ENCODE data around the gene SPSB1. TPM values are rescaled to one million over a fixed set of nuclear protein-coding genes. Genes with fewer than 3 reads are reported as not detected.

Gene SPSB1
- total RNA-seq, 1 experiment from 2014 or later, result 2.9 TPM

DNA sequence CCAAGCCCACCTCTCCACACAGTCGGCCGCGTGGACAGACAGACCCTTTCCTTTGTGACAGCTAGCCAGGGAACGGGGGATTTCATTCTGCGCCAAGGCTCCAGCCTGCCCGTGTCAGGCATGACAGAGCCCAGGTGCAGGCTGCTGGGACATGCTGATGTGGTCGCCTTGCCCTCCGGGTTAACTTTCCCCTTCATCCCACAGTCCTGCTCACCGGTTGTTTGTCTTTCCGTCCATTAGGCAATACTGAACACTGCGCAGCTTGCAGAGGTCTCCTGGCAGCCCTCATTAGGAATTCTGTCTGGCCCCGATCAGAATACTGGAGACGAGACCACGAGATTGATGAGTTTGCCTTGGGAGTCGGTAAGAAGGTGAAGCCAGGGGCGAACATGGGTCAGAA lies 62.8 kb downstream of the SPSB1 start:
- Histone ChIP-seq H4K20me1 (ENCODE audit: control insufficient read depth, insufficient read depth, insufficient read length) (no peaks in the 10 kb centered on the region), H3K27me3 (ENCODE audit: insufficient read depth, low read length) (no peaks in the 10 kb centered on the region), H2BK15ac (ENCODE audit: low read depth, low read length) (no peak overlapping the region), H4K5ac (ENCODE audit: insufficient read length, low read depth, low read length) (no peak overlapping the region), H3K23me2 (ENCODE audit: insufficient read length, low read depth, low read length, poor library complexity, severe bottlenecking) (no peaks in the 10 kb centered on the region), H3K4ac (ENCODE audit: low read depth, low read length) (no peak overlapping the region), H2AFZ (ENCODE audit: low read length) (no peak overlapping the region), H3K79me1 (ENCODE audit: insufficient read depth, low read depth, low read length, poor library complexity, severe bottlenecking) (no peaks in the 10 kb centered on the region), H3K9ac (ENCODE audit: extremely low read depth, insufficient read length, low read length) (no peak overlapping the region), H2BK5ac (ENCODE audit: insufficient read length, low read length) (no peak overlapping the region), H2BK120ac (ENCODE audit: low read depth, low read length, poor library complexity, severe bottlenecking) (no peak overlapping the region), H3K56ac (ENCODE audit: insufficient read length, low read depth, low read length) (no peak overlapping the region), H3K79me2 (ENCODE audit: insufficient read depth, low read length) (no peaks in the 10 kb centered on the region), H3K18ac (ENCODE audit: insufficient read length, low read depth, low read length) (peak overlapping the region; percentile 21), H3K27ac (ENCODE audit: insufficient read length, low read depth, low read length) (no peak overlapping the region), H3K9me3 (ENCODE audit: control insufficient read depth, low read depth, low read length) (no peaks in the 10 kb centered on the region), H3K14ac (ENCODE audit: insufficient read depth, low read length) (no peak overlapping the region), H2BK12ac (ENCODE audit: insufficient read length, low read depth, low read length) (no peak overlapping the region), H3K4me2 (ENCODE audit: insufficient read depth, insufficient read length, low read length) (no peak overlapping the region), H4K91ac (ENCODE audit: insufficient read length, low read depth, low read length) (no peak overlapping the region), H4K8ac (replicated peaks; ENCODE audit: insufficient read length, low read depth, low read length) (no peak overlapping the region), H2AK5ac (ENCODE audit: insufficient read length, low read length) (no peak overlapping the region), H3T11ph (ENCODE audit: low read length) (no peak overlapping the region), H3K4me1 (ENCODE audit: insufficient read depth, low read length) (no peaks in the 10 kb centered on the region), H2BK20ac (ENCODE audit: low read depth, low read length, poor library complexity, severe bottlenecking) (no peak overlapping the region), H3K23ac (ENCODE audit: insufficient read length, low read depth, low read length) (no peak overlapping the region)
- Mint-ChIP-seq H3K4me3 (no peak overlapping the region), H3K4me1 (peaks cover 2 to 14% of the 10 kb centered on the region in 2 experiments; a peak in 3 of 4 replicates), H3K27me3 (ENCODE audit: low read depth) (no peaks in the 10 kb centered on the region), H3K9me3 (no peaks in the 10 kb centered on the region; a peak in 1 of 5 replicates), H3K36me3 (ENCODE audit: insufficient read depth in 1 of 3, low read depth in 3 of 3) (peaks cover 0 to 9% (median 0%) of the 10 kb centered on the region in 3 experiments; a peak in 2 of 7 replicates), H3K27ac (peak overlapping the region in 1 of 3 experiments; percentile 10; a peak in 2 of 7 replicates)
- no peak for DNase-seq
- WGBS (ENCODE audit: extremely low coverage, insufficient read length, low lambda C conversion rate), result no CpG with 5 or more reads among the region's 16 CpGs
- TF ChIP-seq, protein P1, sequence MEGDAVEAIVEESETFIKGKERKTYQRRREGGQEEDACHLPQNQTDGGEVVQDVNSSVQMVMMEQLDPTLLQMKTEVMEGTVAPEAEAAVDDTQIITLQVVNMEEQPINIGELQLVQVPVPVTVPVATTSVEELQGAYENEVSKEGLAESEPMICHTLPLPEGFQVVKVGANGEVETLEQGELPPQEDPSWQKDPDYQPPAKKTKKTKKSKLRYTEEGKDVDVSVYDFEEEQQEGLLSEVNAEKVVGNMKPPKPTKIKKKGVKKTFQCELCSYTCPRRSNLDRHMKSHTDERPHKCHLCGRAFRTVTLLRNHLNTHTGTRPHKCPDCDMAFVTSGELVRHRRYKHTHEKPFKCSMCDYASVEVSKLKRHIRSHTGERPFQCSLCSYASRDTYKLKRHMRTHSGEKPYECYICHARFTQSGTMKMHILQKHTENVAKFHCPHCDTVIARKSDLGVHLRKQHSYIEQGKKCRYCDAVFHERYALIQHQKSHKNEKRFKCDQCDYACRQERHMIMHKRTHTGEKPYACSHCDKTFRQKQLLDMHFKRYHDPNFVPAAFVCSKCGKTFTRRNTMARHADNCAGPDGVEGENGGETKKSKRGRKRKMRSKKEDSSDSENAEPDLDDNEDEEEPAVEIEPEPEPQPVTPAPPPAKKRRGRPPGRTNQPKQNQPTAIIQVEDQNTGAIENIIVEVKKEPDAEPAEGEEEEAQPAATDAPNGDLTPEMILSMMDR (conservative IDR thresholded peaks at IDR 0.05), result no peak

Measured in H9 (cell line).